ENCODE results near the gene TAS1R3.

Gene TAS1R3

GRCh38 chr1:1331068-1331965 lies at the start of gene TAS1R3:
TSS of gene TAS1R3 (plus strand) at chr1:1331280. CDS start at chr1:1331346, 66 bp downstream.
- no peak for DNase-seq (ENCODE audit: low read depth in 2 of 2)

- no peak for DNase-seq (ENCODE audit: low read depth in 2 of 2)
Measured at GRCh38 chr1:1281533-1282321, 49.4 kb upstream of the TAS1R3 start.

DNA sequence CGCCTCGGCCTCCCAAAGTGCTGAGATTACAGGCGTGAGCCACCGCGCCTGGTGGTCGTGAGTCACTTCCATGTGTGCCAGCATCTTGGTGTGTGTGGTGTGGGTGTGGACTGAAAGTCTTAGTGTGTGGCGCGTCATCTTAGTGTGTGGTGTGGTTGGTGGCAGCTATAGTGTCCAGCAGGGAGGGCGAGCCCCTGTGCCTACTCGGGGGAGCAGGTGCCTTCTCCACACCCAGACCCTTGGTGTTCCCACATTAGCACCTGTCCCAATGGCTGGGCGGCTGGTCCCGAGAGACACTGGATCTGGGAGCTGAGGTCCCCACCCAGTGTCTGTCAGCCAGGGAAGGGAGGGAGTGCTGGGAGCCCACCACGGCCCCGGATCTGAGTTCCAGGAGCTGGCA lies 48.1 kb upstream of the TAS1R3 start:
- no peak for DNase-seq (ENCODE audit: low read depth in 2 of 2)

DNA sequence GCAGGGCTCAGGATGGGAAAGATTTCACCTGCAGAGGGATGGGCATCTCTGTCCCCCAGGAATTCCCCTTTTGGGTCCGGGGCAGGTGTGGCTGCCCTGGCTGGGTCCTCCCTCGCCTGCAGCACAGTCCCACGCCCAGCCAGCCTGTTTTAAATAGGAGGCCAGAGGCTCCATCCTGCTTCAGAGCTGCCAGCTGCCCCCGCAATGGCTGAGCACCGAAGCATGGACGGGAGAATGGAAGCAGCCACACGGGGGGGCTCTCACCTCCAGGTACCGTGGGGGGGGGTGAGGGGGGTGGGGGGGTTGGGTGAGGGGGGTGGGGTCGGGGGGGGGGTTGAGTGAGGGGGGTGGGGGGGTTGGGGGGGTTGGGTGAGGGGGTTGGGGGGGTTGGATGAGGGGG lies 47.3 kb upstream of the TAS1R3 start:
- DNase-seq (ENCODE audit: low read depth in 2 of 2) = no peak

GRCh38 chr1:1284221-1285101 lies 46.6 kb upstream of the TAS1R3 start:
- DNase-seq (ENCODE audit: low read depth in 2 of 2) = no peak

GRCh38 chr1:1285102-1285571 lies 45.9 kb upstream of the TAS1R3 start:
- DNase-seq (ENCODE audit: low read depth in 2 of 2) = no peak

- no peak for DNase-seq (ENCODE audit: low read depth in 2 of 2)
Measured at GRCh38 chr1:1285611-1286311, 45.3 kb upstream of the TAS1R3 start.

- DNase-seq (ENCODE audit: low read depth in 2 of 2) = no peak
Measured at GRCh38 chr1:1286313-1287261, 44.5 kb upstream of the TAS1R3 start.

DNA sequence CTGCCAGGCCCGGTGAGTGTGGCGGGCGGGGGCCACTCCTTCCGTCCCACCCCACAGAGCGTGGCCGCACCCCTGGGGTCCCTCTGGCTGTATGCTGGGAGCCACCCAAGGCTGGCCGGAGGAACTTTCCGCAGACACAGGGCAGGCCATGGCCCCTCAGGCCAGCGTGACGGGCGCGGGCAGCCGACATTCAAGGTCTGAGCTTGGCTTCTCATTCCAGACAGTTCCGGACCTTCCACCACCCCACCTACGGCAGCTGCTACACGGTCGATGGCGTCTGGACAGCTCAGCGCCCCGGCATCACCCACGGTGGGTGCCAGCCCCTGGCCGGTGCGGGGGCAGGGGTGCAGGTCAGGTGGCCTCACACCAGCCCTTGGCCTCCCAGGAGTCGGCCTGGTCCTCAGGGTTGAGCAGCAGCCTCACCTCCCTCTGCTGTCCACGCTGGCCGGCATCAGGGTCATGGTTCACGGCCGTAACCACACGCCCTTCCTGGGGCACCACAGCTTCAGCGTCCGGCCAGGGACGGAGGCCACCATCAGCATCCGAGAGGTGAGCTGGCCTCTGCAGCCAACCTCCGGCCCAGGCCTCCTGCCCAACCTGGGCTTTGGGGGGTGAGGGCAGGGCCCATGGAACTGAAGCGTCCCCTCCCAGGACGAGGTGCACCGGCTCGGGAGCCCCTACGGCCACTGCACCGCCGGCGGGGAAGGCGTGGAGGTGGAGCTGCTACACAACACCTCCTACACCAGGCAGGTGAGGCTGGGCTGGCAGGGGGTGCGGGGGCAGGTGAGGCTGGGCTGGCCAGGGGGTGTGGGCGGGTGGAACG lies 43.6 kb upstream of the TAS1R3 start:
- DNase-seq (ENCODE audit: low read depth in 2 of 2) = no peak

DNA sequence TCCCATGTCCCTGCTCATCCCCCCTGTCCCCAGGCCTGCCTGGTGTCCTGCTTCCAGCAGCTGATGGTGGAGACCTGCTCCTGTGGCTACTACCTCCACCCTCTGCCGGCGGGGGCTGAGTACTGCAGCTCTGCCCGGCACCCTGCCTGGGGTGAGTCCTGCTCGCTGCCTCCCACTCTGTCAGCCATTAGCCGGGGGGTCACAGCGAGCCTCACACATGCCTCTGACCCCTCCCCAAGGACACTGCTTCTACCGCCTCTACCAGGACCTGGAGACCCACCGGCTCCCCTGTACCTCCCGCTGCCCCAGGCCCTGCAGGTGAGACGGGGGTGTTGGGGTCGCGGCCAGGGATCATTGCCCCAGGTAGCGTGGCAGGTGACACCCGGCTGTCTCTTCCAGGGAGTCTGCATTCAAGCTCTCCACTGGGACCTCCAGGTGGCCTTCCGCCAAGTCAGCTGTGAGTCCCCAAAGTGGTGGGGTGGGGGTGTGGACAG lies 40.8 kb upstream of the TAS1R3 start:
- DNase-seq (ENCODE audit: low read depth in 2 of 2) = peak in 1 of 2 donors; percentile 39

GRCh38 chr1:1291023-1291528 lies 40.0 kb upstream of the TAS1R3 start:
- DNase-seq (ENCODE audit: low read depth in 2 of 2) = no peak

GRCh38 chr1:1291548-1292441 lies 39.3 kb upstream of the TAS1R3 start:
- DNase-seq (ENCODE audit: low read depth in 2 of 2) = peak in 1 of 2 donors; percentile 42

DNA sequence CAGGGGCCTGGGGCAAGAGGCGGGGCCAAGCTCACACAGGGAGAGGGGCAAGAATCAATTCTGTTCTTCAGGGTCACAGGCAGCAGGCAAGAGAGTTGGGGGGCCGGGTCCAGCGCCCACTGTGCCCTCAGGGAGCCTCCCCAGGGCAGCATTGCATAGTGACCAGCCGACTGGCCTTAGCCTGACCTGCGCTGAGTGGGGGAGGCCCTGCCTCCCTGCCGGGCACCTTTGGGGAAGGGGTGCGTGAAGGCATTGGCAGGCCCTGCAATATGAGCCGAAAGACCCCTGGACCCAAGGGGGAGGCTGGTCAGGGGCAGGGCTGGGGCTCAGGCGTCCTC lies 38.7 kb upstream of the TAS1R3 start:
- no peak for DNase-seq (ENCODE audit: low read depth in 2 of 2)

DNA sequence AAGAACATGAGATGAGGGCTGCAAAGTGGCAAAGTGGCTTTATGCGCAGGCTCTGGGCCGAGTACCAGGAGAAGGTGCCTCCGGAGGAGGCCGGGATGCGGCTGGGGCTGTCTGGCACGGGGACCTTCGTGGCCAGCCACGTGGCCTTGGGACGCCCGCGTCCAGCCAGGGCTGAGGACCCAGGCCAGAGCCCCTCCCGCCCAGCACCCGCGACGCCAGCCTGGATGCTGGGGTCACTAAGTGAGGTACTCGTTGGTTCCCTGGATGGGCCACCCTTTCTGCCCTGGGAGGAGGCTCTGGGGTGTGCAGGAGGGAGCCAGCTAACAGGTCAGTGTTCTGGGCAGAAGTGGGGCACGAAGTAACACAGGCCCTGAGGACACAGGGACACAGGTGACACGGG lies 38.2 kb upstream of the TAS1R3 start:
- no peak for DNase-seq (ENCODE audit: low read depth in 2 of 2)

DNA sequence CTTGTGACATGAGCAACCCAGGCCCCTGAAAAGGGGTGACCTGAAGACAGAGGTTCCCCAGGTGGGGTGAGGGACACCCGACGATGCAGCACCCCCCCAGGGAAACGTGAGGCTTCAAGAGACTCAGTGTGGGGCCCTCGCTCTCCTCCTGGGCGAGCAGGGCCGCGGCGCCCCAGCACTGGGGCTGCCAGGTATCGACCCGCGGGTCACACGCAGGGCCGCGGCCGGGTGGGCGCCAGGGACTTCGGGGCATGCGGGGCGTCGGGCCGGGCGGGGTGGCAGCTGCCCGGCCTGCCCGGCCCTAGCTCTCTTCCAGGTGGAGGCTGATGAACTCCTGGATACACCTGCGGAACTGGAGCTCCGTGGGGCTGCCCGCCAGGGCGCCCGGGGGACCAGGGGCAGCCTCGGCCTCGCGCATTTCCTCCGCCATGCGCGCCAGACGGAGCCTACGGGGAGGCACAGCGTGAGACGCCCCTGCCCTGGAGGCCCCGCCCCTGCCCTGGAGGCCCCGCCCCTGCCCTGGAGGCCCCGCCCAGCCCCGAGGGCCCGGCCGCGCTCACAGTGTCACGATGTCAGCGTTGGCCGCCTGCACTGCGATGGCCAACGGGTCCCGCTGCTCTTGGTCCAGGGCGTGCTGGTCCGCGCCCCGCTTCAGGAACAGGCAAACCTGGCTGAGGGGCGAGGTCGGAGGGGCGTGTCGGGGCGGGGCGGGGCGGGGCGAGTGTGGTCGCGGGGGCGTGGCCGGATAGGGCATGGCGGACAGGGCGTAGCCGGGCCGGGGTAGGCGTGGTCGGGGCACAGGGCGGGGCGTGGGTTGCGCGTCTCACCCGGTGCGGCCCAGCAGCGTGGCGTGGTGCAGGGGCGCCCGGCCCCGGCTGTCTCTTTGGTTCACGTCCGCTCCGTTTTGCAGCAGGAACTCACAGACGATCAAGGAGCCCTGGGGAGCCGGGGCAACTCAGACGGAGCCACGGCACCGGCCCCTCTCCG lies 37.5 kb upstream of the TAS1R3 start:
- no peak for DNase-seq (ENCODE audit: low read depth in 2 of 2)

DNA sequence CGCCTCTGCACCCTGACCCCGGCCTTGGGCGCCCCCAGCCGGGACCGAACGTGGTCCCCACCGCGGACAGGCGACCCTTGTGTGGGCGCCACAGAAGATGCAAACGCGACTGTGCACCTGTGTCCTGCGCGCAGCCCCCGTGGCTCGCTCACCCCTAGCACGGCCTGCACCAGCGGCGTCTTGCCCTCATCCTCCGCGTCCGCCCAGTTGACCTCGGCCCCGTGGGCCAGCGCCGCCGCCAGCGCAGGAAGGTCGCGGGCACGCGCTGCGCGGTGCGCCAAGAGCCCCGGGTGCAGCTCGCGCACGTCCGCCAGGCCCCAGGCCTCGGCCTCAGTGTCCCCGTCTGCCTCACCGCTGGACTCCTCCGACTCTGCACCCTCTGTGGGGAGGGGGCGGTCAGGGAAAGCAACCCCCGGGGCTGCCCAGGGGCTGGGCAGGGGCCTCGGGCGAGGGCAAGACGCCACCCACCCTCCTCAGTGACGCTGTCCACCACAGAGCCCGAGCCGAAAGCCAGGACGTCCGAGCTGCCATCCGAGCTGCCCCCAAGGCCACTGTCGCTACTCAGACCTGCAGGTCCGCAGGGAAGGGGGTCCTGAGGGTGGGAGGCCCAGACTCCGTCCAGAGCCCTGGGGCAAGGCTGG lies 36.7 kb upstream of the TAS1R3 start:
- no peak for DNase-seq (ENCODE audit: low read depth in 2 of 2)

All from stimulated activated CD8-positive, alpha-beta memory T cell treated with anti-CD3 and anti-CD28 coated beads, Interleukin-2, amount 100 ng/mL, for 1 hour (primary cell).